ENCODE measurements around the gene U2SURP. TPM values are rescaled to one million over a fixed set of nuclear protein-coding genes. Genes with fewer than 3 reads are reported as not detected.

The U2SURP gene
- total RNA-seq, 4 donors from 2014 or later = 59.5 to 106 (median 73.9) TPM

Small RNAs within 50 kb of the gene (small RNA-seq; reads per million reads assigned to genes)
- gene AC021074.2 = not detected

Other genes starting within 250 kb of the U2SURP start
- 100 to 1,000 TPM in 3 of 4 donors, 10 to 100 TPM in 1; 70.3 to 238 (median 159) TPM for gene PCOLCE2, start 112.5 kb upstream of the U2SURP start, total RNA-seq
- 1 to 10 TPM in 1 of 4 donors, under 1 TPM in 1, not detected in 2; 0.93 to 1.8 TPM for gene PAQR9, start 37.9 kb upstream of the U2SURP start, total RNA-seq
- 10 to 100 TPM in 2 of 4 donors, 1 to 10 TPM in 2; 4.1 to 18.9 (median 12.3) TPM for gene CHST2, start 118.2 kb downstream of the U2SURP start, total RNA-seq

Data from omental fat pad (tissue), 4 donors.